PFSK-1 (cell line): ENCODE measurements around the gene FABP3. TPM values are rescaled to one million over a fixed set of nuclear protein-coding genes. Genes with fewer than 3 reads are reported as not detected.

Experiments
- FOXP2 ChIP-seq: optimal IDR thresholded peaks from 2 replicates; pipeline ENCODE3; 2011; ENCODE audit warnings: borderline replicate concordance, control low read depth, inconsistent platforms; ENCODE audit not compliant: insufficient read depth; ENCODE audit errors: extremely low read length, extremely low read depth
- POLR2AphosphoS5 ChIP-seq: IDR thresholded peaks from 2 replicates; pipeline ENCODE4 v1.6.1; 2012; ENCODE audit warnings: low read depth, mild to moderate bottlenecking, control low read depth, low read length, moderate library complexity
- SIN3A ChIP-seq: IDR thresholded peaks from 2 replicates; pipeline ENCODE4 v1.6.1; 2012; ENCODE audit warnings: mild to moderate bottlenecking, low read length, moderate library complexity, borderline replicate concordance; ENCODE audit not compliant: insufficient read depth
- TAF1 ChIP-seq: IDR thresholded peaks from 2 replicates; pipeline ENCODE4 v1.6.1; 2012; ENCODE audit warnings: low read length, control low read depth, borderline replicate concordance; ENCODE audit not compliant: insufficient read depth
- polyA plus RNA-seq: library from polyadenylated mRNA; unstranded; fragments of >200 nt; gene quantifications from one replicate; pipeline ENCODE4 v1.2.1, GENCODE V29; 2012; ENCODE audit warnings: low read depth, missing spikeins; ENCODE audit not compliant: insufficient read length
- TF ChIP-seq, protein P1 (sequence below), 2 experiments: IDR thresholded peaks; 2 replicates each; pipeline versions ENCODE4 v1.6.1 to v1.8.0; 2011 to 2012; ENCODE audit warnings: low read depth in 2 of 2, low read length in 2 of 2, control low read depth in 1 of 2, inconsistent platforms in 1 of 2, mild to moderate bottlenecking in 1 of 2, moderate library complexity in 1 of 2; ENCODE audit not compliant: insufficient read depth in 1 of 2

The FABP3 gene
- 15.8 TPM for polyA plus RNA-seq

DNA sequence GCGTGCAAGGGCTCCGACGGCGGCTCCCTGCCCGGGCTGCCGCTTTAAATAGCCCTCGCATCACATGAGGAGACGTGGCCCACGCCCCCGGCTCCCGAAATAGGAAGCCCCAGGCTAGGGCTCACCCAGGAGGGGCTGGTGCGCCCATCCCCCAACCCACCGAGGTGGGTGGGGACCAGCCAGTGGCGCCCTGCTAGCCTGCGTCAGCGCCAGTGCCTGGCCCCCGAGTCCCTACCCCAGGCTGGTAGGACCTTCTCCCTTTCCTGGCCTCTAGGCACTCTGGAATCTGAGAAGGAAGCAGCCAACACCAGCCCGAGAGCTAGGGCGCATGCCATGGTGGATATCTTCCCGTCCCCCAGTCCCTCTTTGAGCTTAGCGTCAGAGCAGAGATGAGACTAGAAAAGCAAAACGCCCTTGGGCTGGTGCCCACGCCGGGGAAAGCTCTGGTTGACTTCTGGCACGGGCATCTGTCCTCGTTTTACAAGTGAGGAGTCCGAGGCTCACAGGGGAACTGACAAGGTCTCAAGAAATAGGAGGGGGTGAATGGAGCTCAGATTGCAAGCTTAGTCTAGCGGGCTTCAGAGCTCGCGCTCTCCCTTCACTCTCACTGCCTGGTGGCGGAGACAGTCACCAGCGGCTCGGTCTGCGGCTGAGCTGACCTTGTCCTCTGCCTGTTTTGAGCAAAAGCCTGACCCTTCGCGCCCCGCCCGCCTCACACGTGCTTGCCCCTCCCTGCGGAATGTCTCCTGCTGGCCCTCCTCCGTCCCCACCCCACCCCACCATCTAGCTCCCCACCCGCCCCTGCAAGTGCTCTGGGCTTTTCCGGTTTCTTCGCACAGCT lies at the start of gene FABP3:
TSS of gene FABP3 (minus strand) at position 21 of the 841 bp plus-strand sequence. CDS start 62 bp downstream, outside the sequence.
- TF ChIP-seq TAF1 (no peak), FOXP2 (peak; percentile 22)

DNA sequence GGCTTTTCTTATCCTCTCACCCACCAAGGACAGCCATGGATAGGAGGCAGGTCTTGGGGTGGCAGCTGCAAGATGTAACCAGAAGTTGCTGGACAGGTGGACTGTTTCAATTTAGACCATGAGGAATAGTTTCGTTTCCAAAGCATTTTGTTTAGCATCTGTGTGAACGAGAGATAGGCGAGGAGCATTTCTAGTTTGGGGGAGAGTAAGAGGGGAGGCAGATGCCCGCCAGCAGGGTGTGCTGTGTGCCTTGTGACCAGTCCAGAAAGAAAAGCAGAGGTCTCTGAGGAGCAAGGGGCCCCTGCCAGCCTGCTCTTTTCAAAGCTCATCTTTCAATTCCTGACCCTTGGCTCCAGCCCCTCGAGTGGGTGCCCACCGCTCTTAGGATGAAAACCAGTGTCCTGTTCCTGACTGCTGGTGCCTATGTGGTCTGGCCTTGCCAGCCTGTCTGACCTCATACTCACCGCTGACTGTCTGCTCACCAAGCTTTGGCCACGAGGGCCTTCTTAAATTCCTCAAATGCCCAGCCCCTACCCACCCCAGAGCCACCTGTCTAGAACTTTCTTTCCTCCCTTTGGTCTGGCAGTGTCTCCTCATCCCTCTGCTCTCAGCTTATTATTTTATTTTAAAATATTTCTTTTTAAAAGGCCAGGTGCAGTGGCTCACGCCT lies 48.6 kb upstream of the FABP3 start:
- TF ChIP-seq, protein P1, sequence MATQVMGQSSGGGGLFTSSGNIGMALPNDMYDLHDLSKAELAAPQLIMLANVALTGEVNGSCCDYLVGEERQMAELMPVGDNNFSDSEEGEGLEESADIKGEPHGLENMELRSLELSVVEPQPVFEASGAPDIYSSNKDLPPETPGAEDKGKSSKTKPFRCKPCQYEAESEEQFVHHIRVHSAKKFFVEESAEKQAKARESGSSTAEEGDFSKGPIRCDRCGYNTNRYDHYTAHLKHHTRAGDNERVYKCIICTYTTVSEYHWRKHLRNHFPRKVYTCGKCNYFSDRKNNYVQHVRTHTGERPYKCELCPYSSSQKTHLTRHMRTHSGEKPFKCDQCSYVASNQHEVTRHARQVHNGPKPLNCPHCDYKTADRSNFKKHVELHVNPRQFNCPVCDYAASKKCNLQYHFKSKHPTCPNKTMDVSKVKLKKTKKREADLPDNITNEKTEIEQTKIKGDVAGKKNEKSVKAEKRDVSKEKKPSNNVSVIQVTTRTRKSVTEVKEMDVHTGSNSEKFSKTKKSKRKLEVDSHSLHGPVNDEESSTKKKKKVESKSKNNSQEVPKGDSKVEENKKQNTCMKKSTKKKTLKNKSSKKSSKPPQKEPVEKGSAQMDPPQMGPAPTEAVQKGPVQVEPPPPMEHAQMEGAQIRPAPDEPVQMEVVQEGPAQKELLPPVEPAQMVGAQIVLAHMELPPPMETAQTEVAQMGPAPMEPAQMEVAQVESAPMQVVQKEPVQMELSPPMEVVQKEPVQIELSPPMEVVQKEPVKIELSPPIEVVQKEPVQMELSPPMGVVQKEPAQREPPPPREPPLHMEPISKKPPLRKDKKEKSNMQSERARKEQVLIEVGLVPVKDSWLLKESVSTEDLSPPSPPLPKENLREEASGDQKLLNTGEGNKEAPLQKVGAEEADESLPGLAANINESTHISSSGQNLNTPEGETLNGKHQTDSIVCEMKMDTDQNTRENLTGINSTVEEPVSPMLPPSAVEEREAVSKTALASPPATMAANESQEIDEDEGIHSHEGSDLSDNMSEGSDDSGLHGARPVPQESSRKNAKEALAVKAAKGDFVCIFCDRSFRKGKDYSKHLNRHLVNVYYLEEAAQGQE (IDR thresholded peaks at IDR 0.05; ENCODE audit: insufficient read depth in 1 of 2, low read depth in 2 of 2, low read length in 2 of 2), result no peak

DNA sequence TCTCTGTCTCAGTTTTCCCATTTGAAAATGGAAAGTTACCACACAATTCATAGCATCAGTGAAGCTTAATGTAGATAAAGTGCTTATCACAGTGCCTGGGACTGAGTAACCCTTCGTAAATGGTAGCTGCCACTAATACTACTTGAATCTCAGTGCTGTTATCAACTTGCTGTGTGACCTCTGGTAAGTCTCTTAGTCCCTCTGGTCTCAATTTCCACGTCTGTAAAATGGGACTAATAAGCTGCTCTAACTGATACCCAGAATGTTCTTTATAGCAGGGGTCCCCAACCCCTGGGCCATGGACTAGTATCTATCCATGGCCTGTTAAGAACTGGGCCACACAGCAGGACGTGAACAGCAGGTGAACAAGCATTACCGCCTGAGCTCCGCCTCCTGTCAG lies 47.8 kb upstream of the FABP3 start:
- TF ChIP-seq SIN3A (no peak), TAF1 (no peak), POLR2AphosphoS5 (no peak), FOXP2 (no peak)
- TF ChIP-seq, protein P1 (IDR thresholded peaks at IDR 0.05; ENCODE audit: insufficient read depth in 1 of 2, low read depth in 2 of 2, low read length in 2 of 2), result no peak

DNA sequence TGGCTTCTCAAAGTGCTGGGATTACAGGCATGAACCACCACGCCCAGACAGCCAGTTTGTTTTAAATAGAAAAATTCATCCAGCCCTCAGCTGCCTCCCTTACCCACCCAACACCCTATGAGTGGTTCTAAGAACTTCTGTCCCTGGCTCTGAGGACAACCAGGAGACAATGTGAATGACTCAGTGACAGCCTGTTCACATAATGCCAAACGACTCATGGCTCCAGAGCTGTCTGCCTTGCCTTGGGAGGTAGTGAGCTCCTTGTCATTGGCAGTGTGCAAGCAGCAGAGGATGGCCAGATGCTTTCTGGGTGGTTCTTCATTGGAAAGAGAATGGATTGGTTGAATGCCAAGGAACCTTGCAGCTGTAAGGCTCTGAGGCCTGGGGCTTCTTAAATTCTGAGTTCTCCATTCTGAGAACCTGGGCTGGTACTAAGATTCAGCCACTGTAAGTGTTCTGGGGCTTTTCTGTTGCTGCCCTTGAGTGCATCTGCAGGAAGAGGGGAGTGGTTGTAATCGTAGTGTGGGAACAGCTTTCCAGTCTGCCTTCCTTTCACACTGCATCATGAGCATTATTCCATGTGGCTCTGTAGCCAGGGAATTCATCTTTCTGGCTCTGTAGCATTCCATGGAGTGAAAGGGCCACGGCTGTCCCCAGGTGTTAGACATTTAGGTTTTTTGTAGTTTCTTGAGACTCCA lies 45.9 kb upstream of the FABP3 start:
- TF ChIP-seq, protein P1 (IDR thresholded peaks at IDR 0.05; ENCODE audit: insufficient read depth in 1 of 2, low read depth in 2 of 2, low read length in 2 of 2), result no peak
- TF ChIP-seq POLR2AphosphoS5 (no peak), FOXP2 (no peak), SIN3A (no peak), TAF1 (no peak)

DNA sequence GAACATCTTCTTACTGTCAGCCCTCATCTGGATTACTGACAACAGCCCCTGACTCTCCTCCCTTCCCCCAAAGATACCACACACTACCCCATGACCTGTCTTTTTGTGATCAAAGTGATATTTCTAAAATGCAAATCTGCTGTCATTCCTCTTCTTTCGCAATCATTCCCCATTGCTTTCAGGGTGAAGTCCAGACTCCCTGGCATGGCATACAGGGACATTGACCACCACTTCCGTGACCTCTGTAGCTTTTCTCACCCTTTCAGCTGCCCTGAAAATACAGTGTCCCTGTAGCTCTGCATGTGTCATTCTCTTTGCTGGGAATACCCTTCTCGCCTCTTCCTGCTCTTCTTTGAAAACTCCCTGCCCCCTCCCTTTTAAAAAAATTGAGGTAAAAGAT lies 44.3 kb upstream of the FABP3 start:
- no peak for TF ChIP-seq FOXP2
- TF ChIP-seq, protein P1 (IDR thresholded peaks at IDR 0.05; ENCODE audit: insufficient read depth in 1 of 2, low read depth in 2 of 2, low read length in 2 of 2), result no peak
- no peak for TF ChIP-seq TAF1
- no peak for TF ChIP-seq SIN3A
- no peak for TF ChIP-seq POLR2AphosphoS5
